HS-27A (cell line): Measurements from ENCODE around the gene UBXN1.

ENCODE experiments used
- DNase-seq: peaks from one replicate; pipeline ENCODE4 v3.0.0-alpha.2; 2012; ENCODE audit warnings: low read depth, missing footprints

The UBXN1 gene, protein sequence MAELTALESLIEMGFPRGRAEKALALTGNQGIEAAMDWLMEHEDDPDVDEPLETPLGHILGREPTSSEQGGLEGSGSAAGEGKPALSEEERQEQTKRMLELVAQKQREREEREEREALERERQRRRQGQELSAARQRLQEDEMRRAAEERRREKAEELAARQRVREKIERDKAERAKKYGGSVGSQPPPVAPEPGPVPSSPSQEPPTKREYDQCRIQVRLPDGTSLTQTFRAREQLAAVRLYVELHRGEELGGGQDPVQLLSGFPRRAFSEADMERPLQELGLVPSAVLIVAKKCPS

DNA sequence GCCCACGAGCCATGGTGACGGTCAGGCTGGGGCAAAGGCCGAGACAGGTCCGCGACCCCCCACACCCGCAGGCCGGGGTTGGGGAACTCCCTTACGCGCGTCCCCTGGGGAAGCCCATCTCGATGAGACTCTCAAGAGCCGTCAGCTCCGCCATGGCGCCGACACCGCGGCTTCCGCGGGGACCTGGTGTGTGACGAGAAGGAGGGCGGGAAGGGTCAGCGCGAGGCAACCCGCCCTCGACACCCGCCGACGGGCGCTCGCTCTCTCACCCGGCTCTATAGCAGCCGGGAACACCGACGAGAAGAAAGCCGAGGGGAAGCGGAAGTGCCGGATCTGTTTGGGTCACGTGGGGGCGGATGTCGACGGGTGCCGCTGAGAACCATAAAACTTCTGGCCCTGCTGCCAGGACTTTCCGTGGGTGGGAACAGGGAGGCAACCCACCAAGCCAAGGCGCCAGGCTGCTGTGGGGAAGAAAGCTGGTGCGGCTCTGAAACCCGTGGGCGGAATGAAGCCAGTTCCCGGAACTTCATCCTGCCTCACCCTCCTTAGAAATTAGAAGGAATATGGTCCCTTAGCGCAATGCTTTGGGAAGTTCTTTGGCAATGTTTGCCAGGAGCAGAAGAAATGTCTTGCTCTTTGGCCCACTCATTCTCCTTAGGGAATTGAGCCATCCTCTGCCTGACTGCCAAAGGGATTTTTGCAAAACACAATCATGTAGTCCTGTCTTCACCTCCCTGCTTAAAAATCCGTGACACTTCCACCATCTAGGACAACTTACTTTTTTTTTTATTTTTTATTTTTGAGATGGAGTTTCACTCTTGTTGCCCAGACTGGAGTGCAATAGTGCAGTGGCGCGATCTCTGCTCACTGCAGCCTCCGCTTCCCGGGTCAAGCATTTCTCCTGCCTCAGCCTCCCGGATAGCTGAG is at the start of gene UBXN1:
TSS of gene UBXN1 (minus strand) at position 304 of the 927 bp plus-strand sequence. CDS start at position 154, 150 bp downstream.
- no peak for DNase-seq

DNA sequence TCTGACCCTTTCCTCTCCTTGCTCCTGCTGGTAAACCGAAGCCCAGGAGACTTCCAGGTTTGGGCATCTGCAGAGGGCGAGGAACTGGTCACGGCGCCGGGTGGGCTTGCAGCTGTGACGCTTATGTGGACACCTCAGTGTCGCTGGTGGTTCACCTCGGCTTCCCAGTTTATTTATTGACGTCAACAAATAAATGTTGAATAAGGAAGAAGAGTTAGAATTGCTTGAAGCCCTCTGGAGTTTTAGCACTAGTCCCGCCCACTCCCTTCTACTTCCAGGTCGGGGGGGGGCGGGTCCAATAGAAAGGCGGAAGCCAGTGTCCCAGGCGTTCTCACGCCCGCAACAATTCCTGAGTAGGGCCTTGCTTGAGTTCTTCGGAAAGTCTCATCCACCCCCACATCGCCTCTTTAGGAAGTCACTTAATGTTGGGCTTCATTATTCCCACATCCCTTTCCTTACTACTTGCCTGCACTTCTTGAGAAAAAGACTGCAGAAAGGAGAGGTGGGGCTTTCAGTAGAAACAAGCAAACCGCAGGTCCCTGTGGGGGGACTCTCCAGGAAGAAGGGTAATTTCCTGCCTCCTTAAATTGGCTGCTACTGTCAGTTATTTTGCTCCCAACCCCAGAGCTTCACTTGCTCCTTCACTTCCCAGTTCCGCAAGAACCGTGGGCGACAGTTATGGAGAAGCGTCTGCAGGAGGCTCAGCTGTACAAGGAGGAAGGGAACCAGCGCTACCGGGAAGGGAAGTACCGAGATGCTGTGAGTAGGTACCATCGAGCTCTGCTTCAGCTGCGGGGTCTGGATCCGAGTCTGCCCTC is 49.5 kb upstream of the UBXN1 start, which contains the start of gene TTC9C:
TSS of gene TTC9C (plus strand) at position 316 of the 818 bp plus-strand sequence. CDS start at position 679, 363 bp downstream.
- DNase-seq: peak; percentile 86

DNA sequence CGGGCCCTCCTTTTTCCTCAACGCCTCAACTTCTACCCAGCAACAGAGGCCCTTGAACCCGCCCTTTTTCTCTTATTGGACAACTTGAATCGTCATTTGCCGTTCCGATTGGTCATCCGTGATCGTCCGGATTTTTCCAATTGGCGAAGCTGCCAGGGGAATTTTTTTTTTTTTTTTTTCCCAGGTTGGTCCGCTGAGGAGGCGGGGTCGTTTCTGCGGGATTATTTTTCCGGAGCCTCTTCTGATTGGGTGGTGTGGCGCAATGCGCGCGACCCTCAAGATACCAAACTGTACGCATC is 48.9 kb upstream of the UBXN1 start:
- peak; percentile 99 for DNase-seq

DNA sequence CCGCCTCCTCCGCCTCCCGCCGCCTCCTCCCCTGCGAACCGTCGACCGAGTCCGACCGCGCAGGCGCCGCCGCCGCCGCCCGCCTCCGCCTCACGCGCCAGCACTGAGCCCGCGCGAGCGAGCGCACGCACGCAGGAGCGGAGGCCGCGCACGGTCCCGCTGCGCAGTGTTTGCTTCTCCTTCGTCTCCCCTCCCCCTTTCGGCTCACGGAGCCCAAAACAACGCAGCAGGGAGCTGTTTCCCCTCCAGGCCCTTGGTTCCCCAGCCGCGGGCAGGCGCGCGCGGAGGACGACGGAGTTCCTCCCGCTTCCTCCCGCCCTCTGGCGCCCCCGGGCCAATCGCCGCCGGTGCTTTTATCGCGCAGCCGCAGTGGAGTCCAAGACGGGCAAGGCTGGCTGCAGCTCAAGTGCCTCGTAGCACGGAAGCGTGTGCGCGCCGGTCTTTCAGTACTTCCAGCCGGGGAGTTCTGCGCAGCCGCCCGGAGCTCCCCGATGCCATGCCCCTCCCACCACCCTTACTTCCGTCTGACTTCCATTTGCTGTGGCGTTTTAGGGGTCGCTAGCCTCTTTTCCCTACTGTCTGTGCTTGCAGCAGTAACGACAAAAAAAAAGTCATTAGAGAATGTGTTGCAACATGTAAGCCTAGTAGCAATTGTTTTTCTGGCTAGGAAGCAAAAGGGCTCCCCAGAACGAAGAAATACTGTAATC is 48.4 kb upstream of the UBXN1 start, which contains the start of gene HNRNPUL2:
TSS of gene HNRNPUL2 (minus strand) at position 293 of the 707 bp plus-strand sequence. CDS start 301 bp downstream, outside the sequence.
- DNase-seq: peak; percentile 98

DNA sequence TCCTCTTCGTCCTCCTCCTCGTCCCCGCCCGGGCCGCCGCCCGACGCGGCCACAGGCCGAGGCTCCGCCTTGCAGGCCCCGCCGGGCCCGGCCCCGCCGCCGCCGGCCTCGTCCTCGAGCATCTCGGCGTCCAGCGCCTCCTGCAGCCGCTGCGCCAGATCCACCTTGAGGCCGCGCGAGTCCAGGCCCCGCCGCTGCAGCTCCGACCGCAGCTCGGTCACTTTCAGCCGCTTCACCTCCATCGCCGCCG is 48.0 kb upstream of the UBXN1 start:
- no peak for DNase-seq

DNA sequence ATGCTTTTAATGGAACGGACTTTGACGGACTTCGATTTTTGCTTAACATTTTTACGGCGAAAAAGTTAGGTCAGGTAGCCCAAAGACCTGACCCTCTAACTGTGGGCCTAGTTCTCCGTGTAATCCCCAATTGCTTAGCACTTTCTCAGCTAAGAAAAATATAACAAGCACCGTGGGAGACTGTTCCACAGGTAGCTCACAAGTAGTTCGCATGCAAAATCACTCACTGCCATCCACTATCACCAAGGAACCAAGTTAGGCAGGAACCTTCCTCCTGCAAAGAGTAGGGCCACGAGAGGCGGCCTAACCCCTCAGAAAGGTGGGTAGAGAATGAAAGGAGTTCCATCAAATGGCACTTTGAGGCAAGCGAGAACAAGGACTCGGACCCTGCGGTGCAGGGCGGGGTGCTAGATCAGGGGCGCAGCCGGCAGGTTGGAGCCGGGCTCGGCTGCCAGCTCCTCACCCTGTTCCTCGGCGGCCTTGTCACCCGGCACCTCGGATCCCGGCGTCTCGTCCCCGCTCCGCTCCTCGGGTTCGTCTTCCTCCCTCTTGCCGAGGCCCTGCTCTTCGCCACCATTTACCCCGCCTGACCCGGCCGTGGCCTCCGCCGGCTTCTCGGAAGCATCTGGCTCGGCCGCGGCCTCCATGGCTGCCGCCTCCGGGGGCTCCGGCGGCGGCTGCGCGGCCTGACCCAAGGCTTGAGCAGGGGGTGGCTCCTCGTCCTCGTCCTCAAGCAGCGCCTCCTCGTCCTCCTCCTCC is 47.5 kb upstream of the UBXN1 start:
- DNase-seq: no peak

DNA sequence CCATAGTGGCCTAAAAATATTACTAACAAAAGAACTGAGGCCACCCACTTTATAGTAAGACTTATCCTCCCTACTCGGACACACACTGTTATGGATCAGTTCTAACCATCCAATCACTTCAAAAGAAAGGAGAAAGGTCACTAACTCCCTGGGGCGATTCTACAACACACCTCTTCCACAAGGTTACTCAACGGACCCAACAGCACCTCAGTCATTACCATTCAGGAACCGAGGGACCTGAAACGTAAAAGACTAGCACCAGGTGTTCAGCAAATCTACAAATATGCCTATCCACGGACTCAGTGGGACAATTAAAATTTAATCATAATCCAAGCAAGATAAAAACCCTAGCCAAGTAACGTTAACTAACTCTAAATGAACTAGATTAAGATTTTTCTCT is 46.8 kb upstream of the UBXN1 start:
- no peak for DNase-seq

DNA sequence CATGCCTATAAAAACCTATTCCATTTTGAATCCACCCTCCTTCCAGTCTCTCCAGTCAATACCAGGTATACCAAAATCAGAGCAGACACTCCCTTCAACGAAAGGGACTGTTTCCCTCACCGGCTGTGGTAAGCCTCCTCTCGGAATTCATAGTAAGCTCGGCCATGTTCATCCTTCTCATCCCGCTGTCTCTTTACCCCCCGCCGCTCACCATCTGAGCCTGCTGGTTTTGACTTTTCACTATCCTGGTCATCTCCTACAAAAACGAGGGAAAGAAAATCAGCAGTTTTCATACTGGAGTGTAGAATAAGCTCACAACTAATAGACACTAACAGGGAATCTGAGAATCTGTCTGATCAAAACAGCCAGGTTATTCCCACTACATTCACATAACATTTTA is 45.3 kb upstream of the UBXN1 start:
- no peak for DNase-seq

DNA sequence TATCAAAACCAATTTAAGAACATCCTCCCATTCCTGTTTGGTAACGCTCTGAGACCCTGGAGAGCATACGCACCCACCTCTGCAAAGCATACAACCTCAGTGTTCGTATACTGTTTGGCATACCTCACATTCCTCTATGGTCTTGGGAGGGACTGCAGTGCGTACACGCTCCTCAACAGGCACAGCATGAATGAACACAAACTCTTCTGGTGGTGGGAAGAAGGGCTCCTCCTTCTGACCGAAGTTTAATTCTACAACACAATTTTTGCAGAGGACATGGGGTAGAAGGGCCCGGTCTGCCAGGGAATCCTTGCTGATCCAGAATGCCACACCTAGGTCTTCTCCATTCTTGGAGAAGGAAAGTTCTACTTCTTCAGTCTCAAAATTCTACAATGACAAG is 43.1 kb upstream of the UBXN1 start:
- no peak for DNase-seq

DNA sequence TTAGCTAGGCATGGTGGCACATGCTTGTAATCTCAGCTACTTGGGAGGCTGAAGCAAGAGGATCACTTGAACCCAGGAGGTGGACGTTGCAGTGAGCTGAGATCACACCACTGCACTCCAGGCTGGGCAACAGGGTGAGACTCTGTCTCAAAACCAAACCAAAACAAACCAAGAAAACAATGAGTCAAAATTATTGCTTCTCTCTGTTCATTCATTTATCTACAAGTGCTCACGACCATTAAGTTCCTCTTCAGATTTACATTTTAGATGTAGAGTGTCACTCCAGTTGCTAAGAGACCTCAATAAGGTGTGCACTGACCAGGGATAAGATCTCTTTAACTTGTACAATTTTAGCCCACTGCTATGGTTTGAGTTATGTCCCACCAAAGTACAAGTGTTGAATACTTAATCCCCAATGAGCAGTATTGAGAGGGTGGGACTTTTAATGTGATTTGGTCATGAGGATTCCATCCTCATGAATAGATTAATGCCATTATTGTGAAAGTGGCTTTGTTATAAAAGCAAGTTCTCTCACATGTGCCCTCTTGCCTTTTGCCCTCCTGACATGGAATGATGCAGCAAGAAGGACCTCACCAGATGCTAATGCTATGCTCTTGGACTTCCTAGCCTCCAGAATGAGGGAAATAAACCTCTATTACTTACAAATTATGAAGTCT is 40.6 kb upstream of the UBXN1 start:
- DNase-seq: no peak

DNA sequence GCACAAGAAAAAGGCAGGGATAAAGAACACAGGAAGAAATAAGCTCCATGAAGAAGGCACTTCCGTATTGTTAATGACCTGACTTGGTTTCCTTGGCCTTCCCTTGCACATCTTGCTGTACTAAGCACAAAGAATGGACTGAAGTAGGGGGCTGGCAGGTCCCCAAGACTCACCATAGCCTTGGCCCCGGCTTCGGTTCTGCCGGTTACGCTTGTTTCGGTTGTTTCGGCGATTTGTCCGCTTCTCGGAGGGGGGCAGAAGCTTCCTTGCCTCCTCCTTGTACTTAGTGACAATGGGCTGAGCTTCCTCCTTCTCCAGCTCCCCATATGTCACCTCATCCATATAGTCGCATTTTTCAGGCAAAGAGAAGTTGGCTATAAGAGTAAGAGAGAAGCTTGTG is 37.9 kb upstream of the UBXN1 start:
- DNase-seq: no peak

DNA sequence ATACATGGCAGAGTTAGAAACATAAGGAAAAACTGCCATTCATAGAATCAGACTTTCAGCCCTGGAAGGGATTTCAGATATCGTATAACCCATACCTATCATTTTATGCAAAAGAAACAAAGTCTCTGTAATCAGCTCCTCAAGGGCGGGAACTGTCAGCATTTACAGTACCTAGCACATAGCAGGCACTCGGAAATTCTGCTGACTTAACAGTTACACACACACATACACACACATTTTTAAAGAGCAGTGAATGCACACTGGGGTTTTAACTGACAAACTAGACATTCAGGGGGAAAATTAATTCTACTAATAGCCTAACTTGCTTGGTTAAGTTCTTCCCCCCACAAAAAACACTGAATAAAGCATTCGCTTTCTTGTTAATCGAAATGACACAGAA is 37.3 kb upstream of the UBXN1 start:
- no peak for DNase-seq

DNA sequence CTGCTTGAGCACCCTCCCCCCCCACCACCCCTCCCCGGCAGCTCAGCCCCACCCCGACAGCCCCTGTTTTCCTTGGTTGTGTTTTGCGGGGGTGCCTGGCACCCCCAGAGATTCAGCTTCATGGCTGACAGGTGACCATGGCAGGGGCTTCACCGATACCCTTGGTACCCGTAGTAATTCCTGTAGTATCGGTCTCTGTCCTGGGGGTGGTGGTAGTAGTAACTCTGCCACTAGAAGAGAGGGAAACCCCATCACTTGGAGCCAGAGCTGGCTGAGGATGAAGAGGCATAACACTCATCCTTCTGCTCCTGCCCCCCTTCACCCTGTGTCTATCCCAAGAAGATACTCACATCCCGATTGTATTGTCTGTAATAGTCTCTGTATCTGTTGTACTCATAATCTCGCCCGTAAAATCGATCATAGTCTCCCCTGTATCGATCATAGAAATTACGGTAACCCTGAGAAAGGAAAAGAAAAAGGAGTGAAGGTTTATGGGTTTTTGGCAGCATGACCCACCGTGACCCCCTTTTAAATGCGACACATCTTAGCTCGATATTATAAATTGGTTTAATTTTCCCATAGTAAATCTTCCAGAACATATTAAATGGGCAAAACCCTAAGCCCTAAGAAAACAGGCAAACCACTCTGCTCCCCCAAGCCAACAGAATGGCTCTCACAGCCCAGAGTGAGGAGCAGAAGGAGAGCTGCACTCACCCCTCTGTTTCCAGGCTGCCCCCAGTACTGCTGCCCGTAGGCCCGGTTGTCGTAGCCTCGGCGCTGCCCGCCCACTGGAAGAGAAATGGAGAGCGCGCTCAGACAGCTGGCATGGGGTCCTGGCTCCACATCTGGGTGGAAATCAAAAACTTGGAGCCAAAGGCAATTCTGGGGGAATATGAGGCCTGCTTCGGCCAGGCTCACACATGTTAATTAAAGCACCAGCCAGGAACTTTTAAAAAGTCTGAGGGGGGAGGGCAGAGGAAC is 36.6 kb upstream of the UBXN1 start:
- no peak for DNase-seq

DNA sequence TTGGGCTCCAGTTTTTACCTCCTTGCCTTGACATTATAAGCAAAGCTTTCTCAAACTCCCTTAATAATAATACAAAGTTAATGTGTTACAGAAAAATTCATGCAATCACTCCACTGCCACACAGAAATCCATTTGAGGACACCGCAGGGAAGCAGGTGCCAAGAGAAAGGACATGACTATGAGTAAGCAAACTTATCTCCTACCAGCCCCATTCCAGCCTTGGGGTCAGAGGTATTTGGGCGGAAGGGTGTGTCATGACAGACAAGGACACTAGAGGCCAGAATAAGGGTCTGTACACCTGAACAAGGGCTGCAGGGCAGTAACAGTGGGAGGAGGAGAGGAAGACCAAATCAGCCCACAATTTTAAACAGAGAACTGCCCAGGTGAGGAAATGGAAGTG is 34.5 kb upstream of the UBXN1 start:
- no peak for DNase-seq

DNA sequence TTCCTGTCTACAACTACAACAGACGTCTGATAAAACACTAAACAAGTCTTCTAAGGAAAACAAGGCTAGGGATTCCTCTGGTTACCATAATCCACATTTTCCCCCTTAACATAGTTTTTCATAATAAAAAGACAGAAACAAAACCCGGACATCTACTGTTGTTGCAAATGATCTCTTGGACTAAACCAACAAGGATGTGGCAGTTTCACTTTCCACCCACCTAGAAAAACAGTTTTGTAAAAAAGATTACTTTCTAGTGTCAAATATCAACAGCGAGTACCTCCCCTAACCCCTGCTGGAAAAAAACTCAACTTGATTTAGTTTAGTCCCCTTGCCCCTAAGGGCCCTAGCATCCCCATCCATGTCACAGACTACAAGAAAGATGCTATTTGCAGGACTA is 34.0 kb upstream of the UBXN1 start:
- DNase-seq: no peak

DNA sequence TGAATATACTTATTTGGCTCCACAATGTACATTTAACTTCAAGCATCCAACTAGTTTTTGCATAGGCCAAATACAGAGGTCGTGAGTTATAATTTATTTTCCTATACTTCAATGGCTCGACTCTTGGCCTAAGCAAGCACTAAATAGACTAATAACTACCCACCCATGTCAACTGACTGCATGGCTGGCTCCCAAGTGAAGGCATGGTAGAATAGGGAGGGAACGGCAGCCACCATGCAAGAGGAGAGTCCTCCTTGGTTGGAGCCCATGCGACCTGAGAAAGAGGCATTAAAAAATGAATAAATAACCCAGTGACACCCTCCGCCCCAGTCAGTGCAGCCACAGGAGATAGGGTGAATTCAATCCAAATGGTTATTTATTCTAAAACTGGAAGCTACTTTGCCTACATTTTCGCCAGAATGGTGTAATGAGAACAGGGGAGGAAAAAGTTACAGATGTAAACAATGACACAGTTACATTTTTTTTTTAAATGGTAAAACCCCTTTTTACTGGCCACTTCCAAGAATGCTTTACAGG is 33.5 kb upstream of the UBXN1 start:
- no peak for DNase-seq

DNA sequence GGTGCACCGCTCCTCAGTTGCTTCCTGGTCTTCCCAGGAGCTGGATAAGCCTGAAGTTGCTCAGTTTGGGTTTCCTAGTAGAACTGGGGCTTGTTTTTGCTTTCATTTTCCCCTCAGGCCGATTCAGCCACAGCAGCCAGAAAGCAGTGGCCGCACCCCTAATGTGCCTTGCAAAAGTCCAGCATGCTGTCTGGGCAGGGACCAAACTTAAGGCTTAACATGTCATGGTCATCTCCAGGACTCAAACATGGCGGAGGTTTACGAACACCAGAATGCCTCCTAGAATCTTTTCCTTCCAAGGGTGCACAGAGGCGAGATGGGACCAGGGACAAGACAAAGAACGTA is 31.1 kb upstream of the UBXN1 start:
- no peak for DNase-seq

DNA sequence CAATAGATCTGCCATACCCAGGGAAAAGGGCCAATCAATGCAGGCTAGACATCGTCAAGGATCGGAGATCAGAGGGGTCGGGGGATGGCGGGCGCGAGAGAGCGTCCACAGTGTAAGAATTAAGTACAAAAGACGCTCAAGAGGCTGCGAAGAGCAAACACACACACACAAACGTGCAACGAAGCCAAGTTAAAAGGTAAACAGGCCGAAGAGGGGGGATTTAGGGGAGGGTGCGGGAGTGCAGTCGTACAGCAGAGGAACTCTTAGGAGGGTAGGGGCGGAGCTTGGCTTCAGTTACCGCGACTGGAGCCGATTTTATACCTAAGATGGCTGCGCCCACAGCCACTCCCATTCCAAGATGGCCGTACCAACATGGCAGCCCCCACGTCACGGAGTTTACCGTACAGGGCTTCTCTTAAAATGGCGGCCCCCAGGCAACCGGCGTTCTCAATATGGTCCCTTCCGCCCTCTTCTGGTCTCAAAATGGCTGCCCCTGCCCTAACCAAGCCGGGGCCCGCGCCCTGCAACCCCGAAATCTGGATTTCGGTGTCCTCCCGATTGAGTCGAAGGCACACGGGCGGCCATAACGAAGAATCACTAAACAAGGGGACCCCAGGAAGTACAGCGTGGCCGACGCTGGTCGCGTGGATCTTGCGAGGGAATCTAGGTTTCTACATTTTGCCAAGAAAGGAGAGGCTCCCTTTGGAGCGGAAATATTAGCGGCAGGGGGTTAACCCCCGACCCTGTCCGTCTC is 30.6 kb upstream of the UBXN1 start:
- DNase-seq: no peak

DNA sequence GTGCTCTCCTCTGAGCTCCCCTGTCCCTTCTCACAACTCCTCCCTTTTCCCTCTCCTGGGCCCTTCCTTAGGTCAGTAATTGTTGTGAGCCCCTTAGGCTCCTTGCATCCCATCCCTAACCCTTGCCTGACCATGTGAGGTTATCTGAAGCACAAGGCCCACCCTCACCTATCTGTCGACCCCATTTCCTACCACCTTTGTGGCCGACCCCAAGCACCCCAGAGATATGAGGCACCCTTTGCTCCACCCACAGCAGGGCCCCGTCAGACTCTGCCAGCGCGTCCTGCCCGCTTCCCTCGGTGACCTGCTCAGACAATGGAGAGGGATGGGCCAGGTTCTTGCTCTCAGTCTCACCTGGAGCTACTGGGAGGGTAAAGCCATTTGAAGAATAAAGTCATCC is 29.9 kb upstream of the UBXN1 start:
- DNase-seq: no peak
